HG03025 (cell line): ENCODE data around the gene DGKQ.
"Not testable (repeated sequence)": the region's sequence is repeated elsewhere in the genome, so short reads cannot be mapped to it uniquely, and the experiment has no call there.

Experiments used
- ATAC-seq: cut with Tn5 transposase; IDR thresholded peaks from one replicate; pipeline ENCODE4 v1.9.1; 2021; ENCODE audit warnings: mild to moderate bottlenecking, moderate library complexity; ENCODE audit not compliant: unreplicated experiment, low FRiP score

Gene DGKQ

GRCh38 chr4:930028-930551, 43.3 kb downstream of the DGKQ start:
- ATAC-seq: no peak

GRCh38 chr4:929096-929765, 44.1 kb downstream of the DGKQ start:
- ATAC-seq: no peak

- ATAC-seq: not testable (repeated sequence)
Observed at GRCh38 chr4:927566-927965, 45.8 kb downstream of the DGKQ start.

- ATAC-seq: no peak
Observed at GRCh38 chr4:926538-926937, 46.8 kb downstream of the DGKQ start.

GRCh38 chr4:925771-926500, 47.4 kb downstream of the DGKQ start:
- no peak for ATAC-seq

- no peak for ATAC-seq
Observed at GRCh38 chr4:925171-925570, 48.2 kb downstream of the DGKQ start.

- peak; percentile 61 for ATAC-seq
Observed at GRCh38 chr4:924107-925096, 49.0 kb downstream of the DGKQ start.

- peak; percentile 43 for ATAC-seq
Observed at GRCh38 chr4:921830-922331, 51.5 kb downstream of the DGKQ start.

GRCh38 chr4:919004-919680, 54.2 kb downstream of the DGKQ start:
- ATAC-seq: not testable (repeated sequence)

- not testable (repeated sequence) for ATAC-seq
Observed at GRCh38 chr4:918591-918990, 54.8 kb downstream of the DGKQ start.

- no peak for ATAC-seq
Observed at GRCh38 chr4:917992-918391, 55.4 kb downstream of the DGKQ start.

GRCh38 chr4:917466-917865, 55.9 kb downstream of the DGKQ start:
- ATAC-seq: no peak

GRCh38 chr4:915595-915994, 57.8 kb downstream of the DGKQ start:
- ATAC-seq: no peak

GRCh38 chr4:915041-915474, 58.3 kb downstream of the DGKQ start:
- no peak for ATAC-seq

- no peak for ATAC-seq
Observed at GRCh38 chr4:914531-914930, 58.8 kb downstream of the DGKQ start.

GRCh38 chr4:913280-913618, 60.1 kb downstream of the DGKQ start:
- no peak for ATAC-seq

GRCh38 chr4:912548-913279, 60.7 kb downstream of the DGKQ start:
- no peak for ATAC-seq

GRCh38 chr4:911871-912490, 61.4 kb downstream of the DGKQ start:
- ATAC-seq: no peak

GRCh38 chr4:911221-911751, 62.1 kb downstream of the DGKQ start:
- no peak for ATAC-seq
